ENCODE data around the gene YIPF2. TPM values are rescaled to one million over a fixed set of nuclear protein-coding genes. Genes with fewer than 3 reads are reported as not detected.
A peak's percentile ranks its signal among the peaks of the same experiment; 100 is the strongest.

The YIPF2 gene
- total RNA-seq, 2 experiments from 2014 or later = 23.8 to 26.0 TPM

GRCh38 chr19:10927730-10928562, 493 bp downstream of the YIPF2 start:
- Mint-ChIP-seq H3K27me3 (no peaks in the 10 kb centered on the region), H3K9me3 (no peaks in the 10 kb centered on the region), H3K36me3 (ENCODE audit: low read depth) (peaks cover 19% of the 10 kb centered on the region), H3K4me1 (peaks cover 32% of the 10 kb centered on the region), H3K4me3 (peak overlapping the region; percentile 94), H3K27ac (peak overlapping the region; percentile 85)
- DNase-seq = no peak
- POLR2A ChIA-PET = no interaction called here
- CTCF ChIA-PET = interaction anchor here (0.5 to 1.2 kb wide), 5 partner anchors 9 to 92 kb away, joined by 3 to 7 read pairs (median 3); partner anchors contain the start of gene TMED1

- POLR2A ChIA-PET = no interaction called here
- peaks cover 11% of the 10 kb centered on the region for H3K36me3 Mint-ChIP-seq (ENCODE audit: low read depth)
- no peak overlapping the region for H3K27ac Mint-ChIP-seq
These were observed 3.8 kb downstream of the YIPF2 start for GRCh38 chr19:10924597-10924996.

GRCh38 chr19:10923260-10924112, 5.0 kb downstream of the YIPF2 start:
- CTCF ChIA-PET = no interaction called here
- H3K4me3 Mint-ChIP-seq = no peak overlapping the region
- H3K36me3 Mint-ChIP-seq (ENCODE audit: low read depth) = peaks cover 7% of the 10 kb centered on the region
- peaks cover 12% of the 10 kb centered on the region for H3K4me1 Mint-ChIP-seq
- POLR2A ChIA-PET = no interaction called here
- DNase-seq = no peak
- no peak overlapping the region for H3K27ac Mint-ChIP-seq
- no peaks in the 10 kb centered on the region for H3K27me3 Mint-ChIP-seq
- no peaks in the 10 kb centered on the region for H3K9me3 Mint-ChIP-seq

More at GRCh38 chr19:10924597-10924996, 3.8 kb downstream of the YIPF2 start:
- no peak overlapping the region for H3K4me3 Mint-ChIP-seq
- H3K27me3 Mint-ChIP-seq = no peaks in the 10 kb centered on the region
- DNase-seq = no peak
- CTCF ChIA-PET = no interaction called here
- no peaks in the 10 kb centered on the region for H3K9me3 Mint-ChIP-seq
- H3K4me1 Mint-ChIP-seq = peaks cover 17% of the 10 kb centered on the region

GRCh38 chr19:10922638-10923014, 5.8 kb downstream of the YIPF2 start:
- Mint-ChIP-seq H3K9me3 (no peaks in the 10 kb centered on the region), H3K4me1 (peaks cover 6% of the 10 kb centered on the region), H3K27ac (no peak overlapping the region), H3K36me3 (ENCODE audit: low read depth) (peaks cover 7% of the 10 kb centered on the region), H3K4me3 (no peak overlapping the region), H3K27me3 (no peaks in the 10 kb centered on the region)
- DNase-seq = no peak
- ChIA-PET POLR2A (no interaction called here), CTCF (no interaction called here)

GRCh38 chr19:10921910-10922637, 6.4 kb downstream of the YIPF2 start:
- ChIA-PET CTCF (no interaction called here), POLR2A (no interaction called here)
- Mint-ChIP-seq H3K9me3 (no peaks in the 10 kb centered on the region), H3K4me3 (no peak overlapping the region), H3K36me3 (ENCODE audit: low read depth) (peaks cover 7% of the 10 kb centered on the region), H3K27ac (no peak overlapping the region), H3K4me1 (peaks cover under 1% of the 10 kb centered on the region), H3K27me3 (no peaks in the 10 kb centered on the region)
- DNase-seq = no peak

- ChIA-PET POLR2A (no interaction called here), CTCF (no interaction called here)
- Mint-ChIP-seq H3K27me3 (no peaks in the 10 kb centered on the region), H3K4me3 (no peak overlapping the region), H3K9me3 (no peaks in the 10 kb centered on the region), H3K27ac (no peak overlapping the region), H3K4me1 (no peaks in the 10 kb centered on the region), H3K36me3 (ENCODE audit: low read depth) (peaks cover 7% of the 10 kb centered on the region)
- DNase-seq = no peak
These were observed 7.1 kb downstream of the YIPF2 start for GRCh38 chr19:10921199-10921909.

- Mint-ChIP-seq H3K4me3 (no peak overlapping the region), H3K36me3 (ENCODE audit: low read depth) (peaks cover 7% of the 10 kb centered on the region), H3K27ac (no peak overlapping the region), H3K4me1 (no peaks in the 10 kb centered on the region), H3K9me3 (no peaks in the 10 kb centered on the region), H3K27me3 (no peaks in the 10 kb centered on the region)
- POLR2A ChIA-PET = no interaction called here
- CTCF ChIA-PET = no interaction called here
- no peak for DNase-seq
These were observed 7.7 kb downstream of the YIPF2 start for GRCh38 chr19:10920781-10921180.

GRCh38 chr19:10920288-10920655, 8.2 kb downstream of the YIPF2 start:
- no peaks in the 10 kb centered on the region for H3K9me3 Mint-ChIP-seq
- CTCF ChIA-PET = no interaction called here
- no peak for DNase-seq

GRCh38 chr19:10919352-10920287, 8.8 kb downstream of the YIPF2 start:
- Mint-ChIP-seq H3K27me3 (no peaks in the 10 kb centered on the region), H3K4me1 (no peaks in the 10 kb centered on the region), H3K27ac (no peak overlapping the region), H3K4me3 (no peak overlapping the region), H3K36me3 (ENCODE audit: low read depth) (peaks cover 2% of the 10 kb centered on the region), H3K9me3 (no peaks in the 10 kb centered on the region)
- no peak for DNase-seq
- CTCF ChIA-PET = no interaction called here
- POLR2A ChIA-PET = no interaction called here

More at GRCh38 chr19:10920288-10920655, 8.2 kb downstream of the YIPF2 start:
- POLR2A ChIA-PET = no interaction called here
- H3K4me1 Mint-ChIP-seq = no peaks in the 10 kb centered on the region
- H3K27ac Mint-ChIP-seq = no peak overlapping the region
- no peaks in the 10 kb centered on the region for H3K27me3 Mint-ChIP-seq
- peaks cover 4% of the 10 kb centered on the region for H3K36me3 Mint-ChIP-seq (ENCODE audit: low read depth)
- H3K4me3 Mint-ChIP-seq = no peak overlapping the region

GRCh38 chr19:10918359-10918758, 10.1 kb downstream of the YIPF2 start:
- POLR2A ChIA-PET = no interaction called here
- H3K4me3 Mint-ChIP-seq = no peak overlapping the region
- H3K4me1 Mint-ChIP-seq = no peaks in the 10 kb centered on the region
- CTCF ChIA-PET = interaction anchor here (1.3 kb wide), 1 partner anchor 19 kb away, joined by 5 read pairs; no protein-coding TSS in a partner anchor
- peaks cover 2% of the 10 kb centered on the region for H3K36me3 Mint-ChIP-seq (ENCODE audit: low read depth)
- no peak overlapping the region for H3K27ac Mint-ChIP-seq
- H3K9me3 Mint-ChIP-seq = no peaks in the 10 kb centered on the region
- no peaks in the 10 kb centered on the region for H3K27me3 Mint-ChIP-seq
- DNase-seq = no peak

- Mint-ChIP-seq H3K36me3 (ENCODE audit: low read depth) (peaks cover 8% of the 10 kb centered on the region), H3K9me3 (no peaks in the 10 kb centered on the region), H3K4me1 (no peaks in the 10 kb centered on the region), H3K27ac (no peak overlapping the region), H3K27me3 (no peaks in the 10 kb centered on the region), H3K4me3 (no peak overlapping the region)
- no peak for DNase-seq
- CTCF ChIA-PET = interaction anchor here (1.0 kb wide), 1 partner anchor 28 kb away, joined by 3 read pairs; no protein-coding TSS in a partner anchor
- POLR2A ChIA-PET = no interaction called here
These were observed 11.8 kb downstream of the YIPF2 start for GRCh38 chr19:10916602-10917001.

Measured in activated CD4-positive, alpha-beta memory T cell treated with anti-CD3 and anti-CD28 coated beads, Interleukin-2, amount 10 ng/mL, durations not matched to agents 7 days and 5 days (primary cell).